SK-N-SH (cell line): ENCODE measurements around the gene TRPV6. TPM values are rescaled to one million over a fixed set of nuclear protein-coding genes. Genes with fewer than 3 reads are reported as not detected.

Source experiments
- CTCF ChIA-PET: fragments of 300-600, 350-600 bp; formaldehyde crosslinking; extraction: SDS; loops from one replicate; lab custom pipeline; 2021; lab: Yijun Ruan, JAX
- POLR2A ChIA-PET: fragments of 350-600 bp; sonication (Branson Sonifier 250); formaldehyde crosslinking; extraction: SDS; loops from one replicate; lab custom pipeline; 2020; ENCODE audit warnings: antibody characterized with exemption, inconsistent platforms; lab: Yijun Ruan, JAX
- DNase-seq: peaks from one replicate; pipeline ENCODE4 v3.0.0; 2012
- H2AFZ ChIP-seq: fragments of 200-600 bp; sonication (generic); 2 replicates; pipeline ENCODE4 v1.8.1; 2016; ENCODE audit warnings: antibody characterized with exemption, mild to moderate bottlenecking, low read depth
- H3F3A ChIP-seq: fragments of 200-600 bp; sonication (generic); replicated peaks from 2 replicates; pipeline ENCODE3; 2016; ENCODE audit warnings: antibody characterized with exemption, mild to moderate bottlenecking; ENCODE audit not compliant: insufficient read depth
- H3K27ac ChIP-seq, 2 experiments: fragments of 200-500 bp in 1 of 2; fragments of 200-600 bp in 1 of 2; sonication (Bioruptor generic) in 1 of 2; sonication (generic), shearing (Covaris generic) in 1 of 2; 2 replicates each; pipeline versions ENCODE4 v1.5.1 to v1.6.1; 2014 to 2016; ENCODE audit warnings: low read depth in 2 of 2, inconsistent platforms in 1 of 2, low read length in 1 of 2, mild to moderate bottlenecking in 1 of 2, mixed read lengths in 1 of 2
- H3K27me3 ChIP-seq: fragments of 200-600 bp; sonication (generic), shearing (Covaris generic); 2 replicates; pipeline ENCODE4 v1.6.1; 2016; ENCODE audit warnings: mixed run types; ENCODE audit not compliant: insufficient read depth
- H3K36me3 ChIP-seq, 2 experiments: fragments of 200-500 bp in 1 of 2; fragments of 200-600 bp in 1 of 2; sonication (Bioruptor generic) in 1 of 2; sonication (generic) in 1 of 2; replicated peaks in 1 of 2; 2 replicates each; pipeline versions ENCODE3 to v1.5.1; 2014 to 2016; ENCODE audit warnings: low read length in 1 of 2, mild to moderate bottlenecking in 1 of 2; ENCODE audit not compliant: insufficient read depth in 2 of 2, control insufficient read depth in 1 of 2
- H3K4me1 ChIP-seq, 2 experiments: fragments of 200-500 bp in 1 of 2; fragments of 200-600 bp in 1 of 2; sonication (Bioruptor generic) in 1 of 2; sonication (generic), shearing (Covaris generic) in 1 of 2; 2 replicates each; pipeline versions ENCODE4 v1.5.1 to v1.6.1; 2014 to 2016; ENCODE audit warnings: low read depth in 1 of 2, low read length in 1 of 2, mixed run types in 1 of 2; ENCODE audit not compliant: insufficient read depth in 2 of 2, control insufficient read depth in 1 of 2
- H3K4me2 ChIP-seq: fragments of 200-600 bp; sonication (generic), shearing (Covaris generic); 2 replicates; pipeline ENCODE4 v1.6.1; 2017; ENCODE audit warnings: mixed run types
- H3K4me3 ChIP-seq, 2 experiments: fragments of 200-500 bp in 1 of 2; fragments of 200-600 bp in 1 of 2; sonication (Bioruptor generic) in 1 of 2; sonication (generic), shearing (Covaris generic) in 1 of 2; 2 replicates each; pipeline versions ENCODE4 v1.5.1 to v1.8.1; 2014 to 2016; ENCODE audit warnings: low read depth in 2 of 2, inconsistent platforms in 1 of 2, low read length in 1 of 2, mild to moderate bottlenecking in 1 of 2, mixed read lengths in 1 of 2, moderate library complexity in 1 of 2
- H3K79me2 ChIP-seq: fragments of 200-600 bp; sonication (generic); 2 replicates; pipeline ENCODE4 v1.8.1; 2017; ENCODE audit warnings: mild to moderate bottlenecking; ENCODE audit not compliant: insufficient read depth
- H3K9ac ChIP-seq: fragments of 200-600 bp; sonication (generic); 2 replicates; pipeline ENCODE4 v1.6.1; 2017; ENCODE audit warnings: mixed run types
- H3K9me2 ChIP-seq: fragments of 200-600 bp; sonication (generic); 2 replicates; pipeline ENCODE4 v1.6.1; 2017; ENCODE audit warnings: mixed run types
- H3K9me3 ChIP-seq: fragments of 200-600 bp; sonication (generic); 2 replicates; pipeline ENCODE4 v1.6.1; 2017; ENCODE audit warnings: mixed run types, mild to moderate bottlenecking, moderate library complexity
- H4K20me1 ChIP-seq: fragments of 200-600 bp; sonication (generic); 2 replicates; pipeline ENCODE4 v1.6.1; 2017; ENCODE audit warnings: mild to moderate bottlenecking, mixed run types; ENCODE audit not compliant: insufficient read depth
- CTCF ChIP-seq: fragments of 200-600 bp; sonication (generic); IDR thresholded peaks from 2 replicates; pipeline ENCODE4 v1.6.1; 2017; ENCODE audit warnings: antibody characterized with exemption, mild to moderate bottlenecking, moderate library complexity
- EP300 ChIP-seq, 2 experiments: IDR thresholded peaks; 2 replicates each; pipeline versions ENCODE4 v1.4.0 to v1.6.1; 2012; ENCODE audit warnings: borderline replicate concordance in 1 of 2, low read depth in 1 of 2, low read length in 1 of 2
- FOXM1 ChIP-seq: IDR thresholded peaks from 2 replicates; pipeline ENCODE4 v1.4.0; 2012; ENCODE audit warnings: low read depth, mild to moderate bottlenecking
- GABPA ChIP-seq: IDR thresholded peaks from 2 replicates; pipeline ENCODE4 v1.4.0; 2012; ENCODE audit warnings: low read depth, mild to moderate bottlenecking
- IRF3 ChIP-seq: fragments of 150-350 bp; IDR thresholded peaks from 2 replicates; pipeline ENCODE4 v1.6.1; 2016; ENCODE audit warnings: mild to moderate bottlenecking, low read depth, low read length
- MAX ChIP-seq: IDR thresholded peaks from 2 replicates; pipeline ENCODE4 v1.4.0; 2012; ENCODE audit warnings: low read depth
- NRF1 ChIP-seq: IDR thresholded peaks from 2 replicates; pipeline ENCODE4 v1.6.1; 2012; ENCODE audit warnings: low read depth, mild to moderate bottlenecking, low read length
- PBX3 ChIP-seq: IDR thresholded peaks from 2 replicates; pipeline ENCODE4; 2012
- POLR2AphosphoS5 ChIP-seq: IDR thresholded peaks from 2 replicates; pipeline ENCODE4 v1.6.1; 2012; ENCODE audit warnings: low read depth, low read length
- RCOR1 ChIP-seq: fragments of 150-350 bp; IDR thresholded peaks from 2 replicates; pipeline ENCODE4 v1.6.1; 2017; ENCODE audit warnings: antibody characterized with exemption, low read length
- RFX5 ChIP-seq: IDR thresholded peaks from 2 replicates; pipeline ENCODE4 v1.6.1; 2012; ENCODE audit warnings: mild to moderate bottlenecking, improper control_type of control experiment, low read length
- RXRA ChIP-seq: IDR thresholded peaks from 2 replicates; pipeline ENCODE4 v1.4.0; 2012; ENCODE audit warnings: low read depth, mild to moderate bottlenecking, borderline replicate concordance
- SMC3 ChIP-seq: IDR thresholded peaks from 2 replicates; pipeline ENCODE4 v1.6.1; 2012; ENCODE audit warnings: low read depth, low read length, improper control_type of control experiment
- TCF12 ChIP-seq: IDR thresholded peaks from 2 replicates; pipeline ENCODE4 v1.4.0; 2012
- USF2 ChIP-seq: fragments of 150-350 bp; IDR thresholded peaks from 2 replicates; pipeline ENCODE4 v1.6.1; 2017; ENCODE audit warnings: antibody characterized with exemption, low read length, low read depth, borderline replicate concordance
- WGBS: methylation state at CpG from one replicate; pipeline ENCODE4 v1.1.6; 2017; ENCODE audit warnings: low lambda C conversion rate; 5-methylcytosine and 5-hydroxymethylcytosine counted together
- polyA plus RNA-seq, 3 experiments: library from polyadenylated mRNA; depleted of rRNA; stranded (reverse); fragments of >200 nt; gene quantifications; 2 replicates each; pipeline ENCODE4 v1.2.3, GENCODE V29; 2012

TRPV6 gene
- polyA plus RNA-seq, 1 of the 3 experiments (the other 2 are of a cell fraction), result not detected

- 45% methylated on average over 10 of the region's 10 CpGs for WGBS
- Histone ChIP-seq H3K4me3 (no peak overlapping the region), H3K79me2 (no peaks in the 10 kb centered on the region), H3K9me2 (no peaks in the 10 kb centered on the region), H3K4me1 (no peaks in the 10 kb centered on the region), H3K9me3 (no peaks in the 10 kb centered on the region), H3F3A (no peaks in the 10 kb centered on the region), H3K4me2 (no peak overlapping the region), H3K27ac (no peak overlapping the region), H3K9ac (no peak overlapping the region), H4K20me1 (no peaks in the 10 kb centered on the region), H3K36me3 (no peaks in the 10 kb centered on the region), H3K27me3 (peaks cover 63% of the 10 kb centered on the region), H2AFZ (no peak overlapping the region)
- ChIA-PET CTCF (interaction anchor here (10.7 kb wide), 1 partner anchor 15 kb away, joined by 120 read pairs; no protein-coding TSS in a partner anchor), POLR2A (no interaction called here)
- TF ChIP-seq USF2, result no peak
- TF ChIP-seq RFX5, result no peak
- no peak for TF ChIP-seq GABPA
- TF ChIP-seq EP300 (IDR thresholded peaks at IDR 0.05; ENCODE audit: borderline replicate concordance in 1 of 2, low read depth in 1 of 2, low read length in 1 of 2), result no peak
- no peak for TF ChIP-seq FOXM1
- no peak for TF ChIP-seq SMC3
- no peak for TF ChIP-seq IRF3
- no peak for TF ChIP-seq RCOR1
- no peak for TF ChIP-seq MAX
- no peak for TF ChIP-seq PBX3
- no peak for TF ChIP-seq NRF1
- no peak for TF ChIP-seq TCF12
- TF ChIP-seq POLR2AphosphoS5, result no peak
- no peak for TF ChIP-seq RXRA
- DNase-seq, result no peak
Measured at GRCh38 chr7:142883145-142883544, 2.4 kb downstream of the TRPV6 start.

- H3K79me2 ChIP-seq, result no peaks in the 10 kb centered on the region
- no peak overlapping the region for H3K4me3 ChIP-seq
- H3K36me3 ChIP-seq, result no peaks in the 10 kb centered on the region
- H4K20me1 ChIP-seq, result no peaks in the 10 kb centered on the region
- H3K9ac ChIP-seq, result no peak overlapping the region
- H3F3A ChIP-seq, result no peaks in the 10 kb centered on the region
- H3K4me1 ChIP-seq, result no peaks in the 10 kb centered on the region
- H2AFZ ChIP-seq, result no peak overlapping the region
- no peak for TF ChIP-seq CTCF
- ChIA-PET POLR2A (no interaction called here), CTCF (interaction anchor here (0.8 to 10.7 kb wide), 3 partner anchors 13 to 72 kb away, joined by 3 to 120 read pairs (median 15); no protein-coding TSS in a partner anchor)
- H3K27ac ChIP-seq, result no peak overlapping the region
- no peaks in the 10 kb centered on the region for H3K9me2 ChIP-seq
- 37% methylated on average over 5 of the region's 5 CpGs for WGBS
- H3K9me3 ChIP-seq, result no peaks in the 10 kb centered on the region
- H3K4me2 ChIP-seq, result no peak overlapping the region
- peaks cover 71% of the 10 kb centered on the region for H3K27me3 ChIP-seq
- DNase-seq, result no peak
Measured at GRCh38 chr7:142882338-142882678, 3.2 kb downstream of the TRPV6 start.
